H9 (cell line): Measurements from ENCODE around the gene JAKMIP1. TPM values are rescaled to one million over a fixed set of nuclear protein-coding genes. Genes with fewer than 3 reads are reported as not detected.

Experiments
- DNase-seq: peaks from one replicate; pipeline ENCODE4 v3.0.0-alpha.2; 2017
- H2AFZ ChIP-seq: one replicate; pipeline ENCODE4 v1.6.1; 2013; ENCODE audit warnings: mild to moderate bottlenecking, low read length, control low read depth, moderate library complexity
- H2AK5ac ChIP-seq: 2 replicates; pipeline ENCODE4 v1.6.1; 2013; ENCODE audit warnings: low read length, control low read depth, mixed read lengths; ENCODE audit not compliant: insufficient read length
- H2BK120ac ChIP-seq: one replicate; pipeline ENCODE4 v1.6.1; 2013; ENCODE audit warnings: low read depth, mild to moderate bottlenecking, low read length, control low read depth, inconsistent platforms; ENCODE audit not compliant: poor library complexity, severe bottlenecking
- H2BK12ac ChIP-seq: 2 replicates; pipeline ENCODE4 v1.6.1; 2013; ENCODE audit warnings: low read length, control low read depth, mixed read lengths, low read depth; ENCODE audit not compliant: insufficient read length
- H2BK15ac ChIP-seq: 2 replicates; pipeline ENCODE4 v1.6.1; 2013; ENCODE audit warnings: low read depth, low read length, control low read depth
- H2BK20ac ChIP-seq: one replicate; pipeline ENCODE4 v1.6.1; 2013; ENCODE audit warnings: low read depth, mild to moderate bottlenecking, low read length, control low read depth, inconsistent platforms; ENCODE audit not compliant: poor library complexity, severe bottlenecking
- H2BK5ac ChIP-seq: 2 replicates; pipeline ENCODE4 v1.6.1; 2013; ENCODE audit warnings: low read length, control low read depth, mixed read lengths; ENCODE audit not compliant: insufficient read length
- H3K14ac ChIP-seq: 2 replicates; pipeline ENCODE4 v1.6.1; 2013; ENCODE audit warnings: low read length, control low read depth; ENCODE audit not compliant: insufficient read depth
- H3K18ac ChIP-seq: 2 replicates; pipeline ENCODE4 v1.6.1; 2013; ENCODE audit warnings: low read depth, mild to moderate bottlenecking, mixed read lengths, low read length, control low read depth; ENCODE audit not compliant: insufficient read length
- H3K23ac ChIP-seq: 2 replicates; pipeline ENCODE4 v1.6.1; 2013; ENCODE audit warnings: low read length, control low read depth, mixed read lengths, low read depth; ENCODE audit not compliant: insufficient read length
- H3K23me2 ChIP-seq: 2 replicates; pipeline ENCODE4 v1.6.1; 2013; ENCODE audit warnings: low read depth, mild to moderate bottlenecking, mixed read lengths, low read length, control low read depth; ENCODE audit not compliant: insufficient read length, poor library complexity, severe bottlenecking
- H3K27ac ChIP-seq: 2 replicates; pipeline ENCODE4 v1.5.1; 2013; ENCODE audit warnings: low read length, control low read depth, mixed read lengths, low read depth; ENCODE audit not compliant: insufficient read length
- H3K27me3 ChIP-seq: 2 replicates; pipeline ENCODE4 v1.6.1; 2013; ENCODE audit warnings: low read length, control low read depth, inconsistent platforms; ENCODE audit not compliant: insufficient read depth
- H3K4ac ChIP-seq: 2 replicates; pipeline ENCODE4 v1.6.1; 2013; ENCODE audit warnings: low read depth, mild to moderate bottlenecking, control low read depth, inconsistent platforms, low read length, moderate library complexity
- H3K4me1 ChIP-seq: 2 replicates; pipeline ENCODE4 v1.6.1; 2013; ENCODE audit warnings: low read length, control low read depth, inconsistent platforms; ENCODE audit not compliant: insufficient read depth
- H3K4me2 ChIP-seq: 2 replicates; pipeline ENCODE4 v1.6.1; 2013; ENCODE audit warnings: low read length, control low read depth, mixed read lengths; ENCODE audit not compliant: insufficient read length, insufficient read depth
- H3K56ac ChIP-seq: 2 replicates; pipeline ENCODE4 v1.6.1; 2013; ENCODE audit warnings: low read depth, mild to moderate bottlenecking, mixed read lengths, low read length, control low read depth; ENCODE audit not compliant: insufficient read length
- H3K79me1 ChIP-seq: 2 replicates; pipeline ENCODE4 v1.6.1; 2013; ENCODE audit warnings: low read depth, mild to moderate bottlenecking, moderate library complexity, low read length, control low read depth, inconsistent platforms; ENCODE audit not compliant: insufficient read depth, poor library complexity, severe bottlenecking
- H3K79me2 ChIP-seq: 2 replicates; pipeline ENCODE4 v1.6.1; 2013; ENCODE audit warnings: low read length, control low read depth, inconsistent platforms; ENCODE audit not compliant: insufficient read depth
- H3K9ac ChIP-seq: 2 replicates; pipeline ENCODE4 v1.6.1; 2013; ENCODE audit warnings: low read length, control low read depth, mixed read lengths; ENCODE audit not compliant: insufficient read length; ENCODE audit errors: extremely low read depth
- H3K9me3 ChIP-seq: one replicate; pipeline ENCODE4 v1.6.1; 2013; ENCODE audit warnings: low read depth, low read length, inconsistent platforms; ENCODE audit not compliant: control insufficient read depth
- H3T11ph ChIP-seq: one replicate; pipeline ENCODE4 v1.6.1; 2013; ENCODE audit warnings: mild to moderate bottlenecking, low read length, control low read depth, inconsistent platforms
- H4K20me1 ChIP-seq: one replicate; pipeline ENCODE4 v1.6.1; 2013; ENCODE audit not compliant: control insufficient read depth, insufficient read length, insufficient read depth
- H4K5ac ChIP-seq: 2 replicates; pipeline ENCODE4 v1.6.1; 2013; ENCODE audit warnings: low read depth, mild to moderate bottlenecking, mixed read lengths, low read length, control low read depth; ENCODE audit not compliant: insufficient read length
- H4K8ac ChIP-seq: replicated peaks from 2 replicates; pipeline ENCODE4 v1.6.1; 2013; ENCODE audit warnings: low read length, control low read depth, mixed read lengths, low read depth; ENCODE audit not compliant: insufficient read length
- H4K91ac ChIP-seq: 2 replicates; pipeline ENCODE4 v1.6.1; 2013; ENCODE audit warnings: low read depth, mild to moderate bottlenecking, moderate library complexity, mixed read lengths, low read length, control low read depth; ENCODE audit not compliant: insufficient read length
- H3K27ac Mint-ChIP-seq, 3 experiments: 2 replicates in 2 of 3; 3 replicates in 1 of 3; pipeline ENCODE4 v1.8.0; 2020 to 2021; ENCODE audit warnings: mixed read lengths in 3 of 3, mild to moderate bottlenecking in 1 of 3, moderate library complexity in 1 of 3
- H3K27me3 Mint-ChIP-seq: 2 replicates; pipeline ENCODE4 v1.8.0; 2021; ENCODE audit warnings: low read depth, mild to moderate bottlenecking, moderate library complexity, mixed read lengths
- H3K36me3 Mint-ChIP-seq, 3 experiments: 2 replicates in 2 of 3; 3 replicates in 1 of 3; pipeline ENCODE4 v1.8.0; 2020 to 2021; ENCODE audit warnings: low read depth in 3 of 3, mixed read lengths in 3 of 3; ENCODE audit not compliant: insufficient read depth in 1 of 3
- H3K4me1 Mint-ChIP-seq, 2 experiments: 2 replicates each; pipeline ENCODE4 v1.8.0; 2020; ENCODE audit warnings: mixed read lengths in 2 of 2
- H3K4me3 Mint-ChIP-seq, 2 experiments: 2 replicates in 1 of 2; 3 replicates in 1 of 2; pipeline ENCODE4 v1.8.0; 2020 to 2021; ENCODE audit warnings: mild to moderate bottlenecking in 2 of 2, mixed read lengths in 2 of 2, moderate library complexity in 1 of 2
- H3K9me3 Mint-ChIP-seq, 2 experiments: 2 replicates in 1 of 2; 3 replicates in 1 of 2; pipeline ENCODE4 v1.8.0; 2020; ENCODE audit warnings: mild to moderate bottlenecking in 2 of 2, mixed read lengths in 2 of 2, moderate library complexity in 1 of 2
- WGBS: extraction: QIAGEN DNeasy Blood & Tissue Kit; methylation state at CpG from one replicate; pipeline ENCODE4 v1.1.7; 2013; ENCODE audit warnings: missing lambda C conversion rate, low lambda C conversion rate, mixed read lengths; ENCODE audit not compliant: insufficient read length; ENCODE audit errors: extremely low coverage; 5-methylcytosine and 5-hydroxymethylcytosine counted together
- total RNA-seq: library from RNA; stranded (reverse); gene quantifications from 2 replicates; pipeline ENCODE4 v1.2.1, GENCODE V29; 2021
- TF ChIP-seq, protein P1 (sequence below): fragments of 200-600 bp; sonication (generic); conservative IDR thresholded peaks from 3 replicates; pipeline ENCODE4 v1.8.0; 2021; ENCODE audit warnings: antibody characterized with exemption, mild to moderate bottlenecking

JAKMIP1 gene
- total RNA-seq, 1 experiment from 2014 or later, result 1.5 TPM

DNA sequence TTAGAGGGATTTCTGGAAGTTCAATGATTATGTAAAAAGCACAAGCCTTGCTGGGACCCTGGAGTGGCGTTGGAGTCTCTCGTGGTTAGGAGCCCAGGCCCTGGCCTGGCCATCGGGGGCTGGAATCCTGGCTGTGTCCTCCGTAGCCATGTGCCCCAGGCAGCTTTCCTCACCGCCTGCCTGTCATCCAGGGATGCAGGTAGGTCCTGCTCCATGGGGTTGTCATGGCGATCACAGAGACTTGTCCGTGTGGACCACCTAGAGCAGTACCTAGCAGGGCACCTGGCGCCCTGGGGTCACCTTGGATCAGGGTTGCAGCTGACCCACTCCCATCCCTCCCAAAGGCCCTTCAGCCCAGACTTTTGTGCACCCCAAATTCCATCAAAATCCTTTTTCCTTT lies 39.1 kb upstream of the JAKMIP1 start:
- H3K18ac ChIP-seq, result no peak overlapping the region
- no peak overlapping the region for H3K4ac ChIP-seq
- peaks cover 6 to 7% of the 10 kb centered on the region in 2 experiments; a peak in 3 of 5 replicates for H3K9me3 Mint-ChIP-seq
- H3K23me2 ChIP-seq, result no peaks in the 10 kb centered on the region
- no peak overlapping the region for H4K8ac ChIP-seq
- no peak overlapping the region for H3K23ac ChIP-seq
- H2AK5ac ChIP-seq, result no peak overlapping the region
- H3K14ac ChIP-seq, result no peak overlapping the region
- no peaks in the 10 kb centered on the region for H3K79me2 ChIP-seq
- H4K20me1 ChIP-seq, result no peaks in the 10 kb centered on the region
- no peak overlapping the region for H3K9ac ChIP-seq
- H3K56ac ChIP-seq, result no peak overlapping the region
- H2BK15ac ChIP-seq, result no peak overlapping the region
- H3K27me3 ChIP-seq, result no peaks in the 10 kb centered on the region; the same call in 1 of the 2 replicates
- TF ChIP-seq, protein P1, sequence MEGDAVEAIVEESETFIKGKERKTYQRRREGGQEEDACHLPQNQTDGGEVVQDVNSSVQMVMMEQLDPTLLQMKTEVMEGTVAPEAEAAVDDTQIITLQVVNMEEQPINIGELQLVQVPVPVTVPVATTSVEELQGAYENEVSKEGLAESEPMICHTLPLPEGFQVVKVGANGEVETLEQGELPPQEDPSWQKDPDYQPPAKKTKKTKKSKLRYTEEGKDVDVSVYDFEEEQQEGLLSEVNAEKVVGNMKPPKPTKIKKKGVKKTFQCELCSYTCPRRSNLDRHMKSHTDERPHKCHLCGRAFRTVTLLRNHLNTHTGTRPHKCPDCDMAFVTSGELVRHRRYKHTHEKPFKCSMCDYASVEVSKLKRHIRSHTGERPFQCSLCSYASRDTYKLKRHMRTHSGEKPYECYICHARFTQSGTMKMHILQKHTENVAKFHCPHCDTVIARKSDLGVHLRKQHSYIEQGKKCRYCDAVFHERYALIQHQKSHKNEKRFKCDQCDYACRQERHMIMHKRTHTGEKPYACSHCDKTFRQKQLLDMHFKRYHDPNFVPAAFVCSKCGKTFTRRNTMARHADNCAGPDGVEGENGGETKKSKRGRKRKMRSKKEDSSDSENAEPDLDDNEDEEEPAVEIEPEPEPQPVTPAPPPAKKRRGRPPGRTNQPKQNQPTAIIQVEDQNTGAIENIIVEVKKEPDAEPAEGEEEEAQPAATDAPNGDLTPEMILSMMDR, result no peak
- no peak overlapping the region for H2BK20ac ChIP-seq
- H2BK12ac ChIP-seq, result no peak overlapping the region
- H2BK120ac ChIP-seq, result no peak overlapping the region
- no peak overlapping the region for H3K4me2 ChIP-seq
- no peaks in the 10 kb centered on the region for H3K9me3 ChIP-seq
- H3T11ph ChIP-seq, result no peak overlapping the region
- no peak overlapping the region for H3K4me3 Mint-ChIP-seq
- H3K27me3 Mint-ChIP-seq, result peaks cover 16% of the 10 kb centered on the region
- H3K79me1 ChIP-seq, result no peaks in the 10 kb centered on the region
- H2AFZ ChIP-seq, result no peak overlapping the region
- H3K27ac Mint-ChIP-seq, result no peak overlapping the region
- no peaks in the 10 kb centered on the region for H3K4me1 Mint-ChIP-seq
- H4K5ac ChIP-seq, result no peak overlapping the region
- H4K91ac ChIP-seq, result no peak overlapping the region
- H3K36me3 Mint-ChIP-seq, result no peaks in the 10 kb centered on the region
- H3K27ac ChIP-seq, result no peak overlapping the region
- no CpG with 5 or more reads among the region's 8 CpGs for WGBS
- H2BK5ac ChIP-seq, result no peak overlapping the region
- H3K4me1 ChIP-seq, result no peaks in the 10 kb centered on the region
- DNase-seq, result no peak
